K562 (cell line): ENCODE measurements around the gene SPEG. TPM values are rescaled to one million over a fixed set of nuclear protein-coding genes. Genes with fewer than 3 reads are reported as not detected.
"Not testable (repeated sequence)": the region's sequence is repeated elsewhere in the genome, so short reads cannot be mapped to it uniquely, and the experiment has no call there.

ENCODE experiments used
- ATAC-seq: fragments of 200-7000 bp; cut with Tn5 transposase; 3 replicates; pipeline ENCODE4 v1.9.1; 2020; ENCODE audit warnings: moderate library complexity
- BruUV-seq: library from RNA; stranded (reverse); fragments of 400-500 nt; replicated peaks from 2 replicates; lab custom pipeline; 2021; lab: Mats Ljungman, UMichigan
- CTCF ChIA-PET: fragments of 300-600 bp; formaldehyde crosslinking; extraction: SDS; loops from one replicate; lab custom pipeline; 2021; ENCODE audit warnings: low intra/inter-chr PET ratio; lab: Yijun Ruan, JAX
- POLR2A ChIA-PET: fragments of 300-600, 350-650 bp; sonication (Branson Sonifier 250); formaldehyde crosslinking; extraction: SDS; loops from one replicate; lab custom pipeline; 2021; ENCODE audit warnings: antibody characterized with exemption, inconsistent platforms; lab: Yijun Ruan, JAX
- DNase-seq, 4 experiments: peaks; one replicate each; pipeline versions ENCODE4 v3.0.0 to v3.0.0-alpha.2; 2011 to 2018; ENCODE audit warnings: low spot score in 3 of 4, mixed read lengths in 3 of 4; ENCODE audit errors: extremely low read depth in 1 of 4
- FAIRE-seq: peaks from 2 replicates; lab custom pipeline; 2011; peaks lifted over from hg19 to GRCh38; lab: Jason Lieb, UNC
- H2AFZ ChIP-seq: 2 replicates; pipeline ENCODE4 v1.6.0; 2011; ENCODE audit warnings: low read depth, low read length, control low read depth, inconsistent platforms
- H3K27ac ChIP-seq: fragments of 200-600 bp; 3 replicates; pipeline ENCODE4 v1.8.0; 2011; ENCODE audit warnings: low read depth, mild to moderate bottlenecking, control low read depth, inconsistent platforms, low read length, moderate library complexity, mixed read lengths; ENCODE audit errors: extremely low read depth
- H3K27me3 ChIP-seq, 2 experiments: fragments of 300-600 bp in 1 of 2; 2 replicates in 1 of 2; 3 replicates in 1 of 2; pipeline versions ENCODE4 v1.6.0 to v1.8.0; 2011; ENCODE audit warnings: inconsistent platforms in 2 of 2, low read length in 2 of 2, mild to moderate bottlenecking in 1 of 2, mixed read lengths in 1 of 2, moderate library complexity in 1 of 2; ENCODE audit not compliant: control insufficient read depth in 2 of 2, insufficient read depth in 2 of 2
- H3K36me3 ChIP-seq: fragments of 300-600 bp; 3 replicates; pipeline ENCODE4 v1.8.0; 2011; ENCODE audit warnings: mild to moderate bottlenecking, low read length, inconsistent platforms; ENCODE audit not compliant: control insufficient read depth, insufficient read depth
- H3K4me1 ChIP-seq, 2 experiments: fragments of 200-600 bp in 1 of 2; replicated peaks in 1 of 2; 2 replicates in 1 of 2; 3 replicates in 1 of 2; pipeline versions ENCODE4 v1.5.1 to v1.8.0; 2011; ENCODE audit warnings: inconsistent platforms in 2 of 2, low read length in 2 of 2, mild to moderate bottlenecking in 1 of 2, mixed read lengths in 1 of 2, moderate library complexity in 1 of 2; ENCODE audit not compliant: control insufficient read depth in 2 of 2, insufficient read depth in 2 of 2
- H3K4me2 ChIP-seq: 2 replicates; pipeline ENCODE4 v1.6.1; 2011; ENCODE audit warnings: low read length, control low read depth, inconsistent platforms, mixed read lengths; ENCODE audit not compliant: insufficient read depth
- H3K4me3 ChIP-seq: fragments of 200-600 bp; sonication (generic), shearing (Covaris generic); 2 replicates; pipeline ENCODE4 v1.5.1; 2016; ENCODE audit warnings: control low read depth, inconsistent platforms
- H3K79me2 ChIP-seq: fragments of 200-600 bp; 3 replicates; pipeline ENCODE4 v1.8.0; 2011; ENCODE audit warnings: low read length, inconsistent platforms; ENCODE audit not compliant: control insufficient read depth, insufficient read depth
- H3K9ac ChIP-seq, 2 experiments: 2 replicates each; pipeline versions ENCODE4 v1.6.0 to v1.6.1; 2011; ENCODE audit warnings: low read depth in 2 of 2, low read length in 2 of 2, control low read depth in 1 of 2, inconsistent platforms in 1 of 2, mild to moderate bottlenecking in 1 of 2, mixed read lengths in 1 of 2; ENCODE audit not compliant: insufficient read depth in 1 of 2
- H3K9me1 ChIP-seq: one replicate; pipeline ENCODE4 v1.6.0; 2011; ENCODE audit warnings: inconsistent platforms, mild to moderate bottlenecking, low read length, moderate library complexity; ENCODE audit not compliant: control insufficient read depth, insufficient read depth
- H3K9me3 ChIP-seq: replicated peaks from 2 replicates; pipeline ENCODE4 v1.5.1; 2011; ENCODE audit warnings: low read depth, low read length, inconsistent platforms; ENCODE audit not compliant: control insufficient read depth, insufficient read depth
- H4K20me1 ChIP-seq: replicated peaks from 2 replicates; pipeline ENCODE4 v1.6.1; 2011; ENCODE audit warnings: low read length, inconsistent platforms, mixed read lengths; ENCODE audit not compliant: control insufficient read depth, insufficient read depth
- BDP1 ChIP-seq: IDR thresholded peaks from 3 replicates; pipeline ENCODE4 v1.6.1; 2011; ENCODE audit not compliant: insufficient read length, insufficient read depth
- CBX1 ChIP-seq: sonication (generic); IDR thresholded peaks from 2 replicates; pipeline ENCODE4 v1.6.1; 2016; ENCODE audit warnings: antibody characterized with exemption, low read depth, mild to moderate bottlenecking
- CHD4 ChIP-seq: fragments of 200-600 bp; sonication (generic); IDR thresholded peaks from 3 replicates; pipeline ENCODE4 v1.6.1; 2012; ENCODE audit warnings: low read depth, mild to moderate bottlenecking, mixed read lengths, low read length, inconsistent platforms; ENCODE audit not compliant: insufficient read depth, insufficient replicate concordance, poor library complexity, severe bottlenecking
- KLF1 ChIP-seq: fragments of 450-650 bp; IDR thresholded peaks from 2 replicates; pipeline ENCODE4 v1.6.1; 2016; ENCODE audit warnings: missing genetic modification characterization, missing compliant biosample characterization
- LARP7 ChIP-seq: fragments of 450-650 bp; IDR thresholded peaks from 2 replicates; pipeline ENCODE4 v1.6.1; 2016
- PCBP1 ChIP-seq: fragments of 200-400 bp; formaldehyde crosslinking; IDR thresholded peaks from 2 replicates; pipeline ENCODE4 v1.6.1; 2018; ENCODE audit warnings: mild to moderate bottlenecking, low read depth, low read length; ENCODE audit not compliant: poor library complexity, severe bottlenecking
- SRSF7 ChIP-seq: fragments of 200-400 bp; formaldehyde crosslinking; optimal IDR thresholded peaks from 2 replicates; pipeline ENCODE3; 2017; ENCODE audit warnings: mild to moderate bottlenecking, low read depth, low read length
- TAF7 ChIP-seq: fragments of 450-650 bp; IDR thresholded peaks from 2 replicates; pipeline ENCODE4 v1.6.1; 2016; ENCODE audit warnings: missing genetic modification characterization, missing compliant biosample characterization
- ZBTB49 ChIP-seq: sonication (generic); formaldehyde crosslinking; IDR thresholded peaks from 2 replicates; pipeline ENCODE4 v1.8.0; 2022; ENCODE audit warnings: missing genetic modification reagents, mild to moderate bottlenecking, borderline replicate concordance
- ZNF23 ChIP-seq: fragments of 250-450 bp; sonication (Bioruptor Pico); IDR thresholded peaks from 2 replicates; pipeline ENCODE4 v1.4.0; 2020; ENCODE audit warnings: mild to moderate bottlenecking
- ZNF24 ChIP-seq: fragments of 450-650 bp; IDR thresholded peaks from 2 replicates; pipeline ENCODE4 v1.6.1; 2016
- WGBS: fragments of 100-300 bp; shearing (Covaris generic); methylation state at CpG from one replicate; pipeline ENCODE4 v1.1.6; 2016; ENCODE audit warnings: low coverage, mixed read lengths; ENCODE audit not compliant: insufficient coverage; ENCODE audit errors: missing lambda C conversion rate; 5-methylcytosine and 5-hydroxymethylcytosine counted together
- in situ Hi-C: fragments of 300-500 bp; cut with MboI; formaldehyde crosslinking; loops from 4 replicates; pipeline ENCODE4 v1.15.0; 2018; ENCODE audit warnings: inconsistent platforms, mixed read lengths
- intact Hi-C: fragments of 100-400 bp; cut with micrococcal nuclease; formaldehyde crosslinking; loops from 2 replicates; pipeline ENCODE4 v1.14.2; 2022
- polyA plus RNA-seq, 8 experiments: library from polyadenylated mRNA; depleted of rRNA in 4 of 8; stranded (reverse) in 5 of 8; unstranded in 3 of 8; fragments of >200 nt; fragmentation: Nextera tagmentation in 2 of 8; fragmentation: Illumina TruSeq in 1 of 8; extraction: Ambion mirVana in 2 of 8; extraction: Trizol in 1 of 8; gene quantifications; 2 replicates each; pipeline versions ENCODE4 v1.2.1 to v1.2.3, GENCODE V29; 2011 to 2014; ENCODE audit warnings: inconsistent platforms in 1 of 8, missing spikeins in 1 of 8
- total RNA-seq, 7 experiments: library from RNA; depleted of rRNA in 6 of 7; stranded (reverse); fragments of >200 nt in 6 of 7; fragmentation: Illumina TruSeq in 2 of 7; extraction: Trizol in 2 of 7; gene quantifications; 2 replicates each; pipeline versions ENCODE4 v1.2.1 to v1.2.3, GENCODE V29; 2011 to 2021; ENCODE audit warnings: low replicate concordance in 1 of 7
- TF ChIP-seq, protein P1 (sequence below): fragments of 450-650 bp; IDR thresholded peaks from 2 replicates; pipeline ENCODE4 v1.6.1; 2016; ENCODE audit warnings: antibody characterized with exemption

The SPEG gene
- total and polyA plus RNA-seq, 9 of the 15 experiments (the other 6 are each of a cell fraction or from before 2014, with no cell fraction given), result 0.49 to 8.7 (median 3.0) TPM

GRCh38 chr2:219392754-219393153 lies 41.9 kb upstream of the SPEG start:
- ChIA-PET POLR2A (interaction anchor here (1.0 kb wide), 1 partner anchor 137 kb away, joined by 4 read pairs; no protein-coding TSS in a partner anchor), CTCF (no interaction called here)
- intact Hi-C loops, result no loop called here
- BruUV-seq, result no TSS peak
- Histone ChIP-seq H3K4me2 (no peak overlapping the region), H3K4me3 (no peak overlapping the region), H3K9ac (no peak overlapping the region), H3K9me1 (peaks cover 2% of the 10 kb centered on the region), H3K9me3 (no peaks in the 10 kb centered on the region), H3K27me3 (no peaks in the 10 kb centered on the region), H3K27ac (no peak overlapping the region), H2AFZ (no peak overlapping the region), H3K36me3 (no peaks in the 10 kb centered on the region), H3K4me1 (peaks cover 8 to 10% of the 10 kb centered on the region in 2 experiments; a peak in 4 of 5 replicates), H4K20me1 (no peaks in the 10 kb centered on the region)
- no peak for DNase-seq
- in situ Hi-C loops, result no loop called here
- FAIRE-seq, result no peak
- no peak for TF ChIP-seq ZNF23 (CRISPR knock-in tag)
- no peak for TF ChIP-seq CHD4
- TF ChIP-seq BDP1, result no peak
- TF ChIP-seq SRSF7, result no peak
- no peak for TF ChIP-seq CBX1
- no peak for TF ChIP-seq LARP7
- no peak for TF ChIP-seq TAF7 (tag)
- no peak for TF ChIP-seq KLF1 (tag)
- TF ChIP-seq PCBP1, result no peak
- no peak for TF ChIP-seq ZBTB49 (CRISPR knock-in tag)
- TF ChIP-seq ZNF24, result no peak
- TF ChIP-seq, protein P1, sequence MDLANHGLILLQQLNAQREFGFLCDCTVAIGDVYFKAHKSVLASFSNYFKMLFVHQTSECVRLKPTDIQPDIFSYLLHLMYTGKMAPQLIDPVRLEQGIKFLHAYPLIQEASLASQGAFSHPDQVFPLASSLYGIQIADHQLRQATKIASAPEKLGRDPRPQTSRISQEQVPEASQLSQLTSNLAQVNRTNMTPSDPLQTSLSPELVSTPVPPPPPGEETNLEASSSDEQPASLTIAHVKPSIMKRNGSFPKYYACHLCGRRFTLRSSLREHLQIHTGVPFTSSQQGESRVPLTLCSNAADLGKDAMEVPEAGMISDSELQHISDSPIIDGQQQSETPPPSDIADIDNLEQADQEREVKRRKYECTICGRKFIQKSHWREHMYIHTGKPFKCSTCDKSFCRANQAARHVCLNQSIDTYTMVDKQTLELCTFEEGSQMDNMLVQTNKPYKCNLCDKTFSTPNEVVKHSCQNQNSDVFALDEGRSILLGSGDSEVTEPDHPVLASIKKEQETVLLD, result no peak
- TF ChIP-seq, all 486 proteins: peak for 0
- H3K79me2 ChIP-seq, result no peaks in the 10 kb centered on the region
- WGBS, result 76% methylated on average over 9 of the region's 9 CpGs
- ATAC-seq, result no peak

DNA sequence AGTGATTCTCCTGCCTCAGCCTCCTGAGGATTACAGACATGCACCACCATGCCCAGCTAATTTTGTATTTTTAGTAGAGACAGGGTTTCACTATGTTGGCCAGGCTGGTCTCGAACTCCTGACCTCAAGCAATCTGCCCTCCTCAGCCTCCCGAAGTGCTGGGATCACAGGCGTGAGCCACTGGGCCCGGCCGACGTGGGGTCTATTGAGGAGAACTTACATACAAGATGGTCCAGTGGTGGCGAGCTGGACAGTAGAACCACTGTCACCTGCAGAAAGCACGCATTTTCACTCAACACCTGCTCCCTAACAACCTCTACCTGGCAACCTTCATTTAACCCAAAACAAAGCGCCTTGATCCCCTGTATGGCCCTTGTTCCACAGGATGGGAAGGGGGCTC lies 39.6 kb upstream of the SPEG start:
- H4K20me1 ChIP-seq, FAIRE-seq, CTCF ChIA-PET, H3K4me2 ChIP-seq, ATAC-seq, H3K36me3 ChIP-seq, H3K27me3 ChIP-seq, in situ Hi-C loops, H3K4me1 ChIP-seq, H3K79me2 ChIP-seq, H3K27ac ChIP-seq, BruUV-seq, POLR2A ChIA-PET, H3K9me3 ChIP-seq, H3K9ac ChIP-seq, H3K4me3 ChIP-seq, H3K9me1 ChIP-seq, intact Hi-C loops, DNase-seq, H2AFZ ChIP-seq: not testable (repeated sequence)
- WGBS, result 44% methylated on average over 4 of the region's 9 CpGs
